A549 treated with dexamethasone at 1 μM for 4 hours (cell line): ENCODE data around the gene CAPNS1. TPM values are rescaled to one million over a fixed set of nuclear protein-coding genes. Genes with fewer than 3 reads are reported as not detected.

Source experiments
- total RNA-seq: library from RNA; stranded (reverse); fragments of 200-300 nt; extraction: Qiagen RNA extraction; gene quantifications from 5 replicates; pipeline ENCODE4 v1.2.3, GENCODE V29; 2022

CAPNS1 gene
- 1,596 to 2,458 TPM (median 2,269 TPM) in 5 replicates for total RNA-seq

DNA sequence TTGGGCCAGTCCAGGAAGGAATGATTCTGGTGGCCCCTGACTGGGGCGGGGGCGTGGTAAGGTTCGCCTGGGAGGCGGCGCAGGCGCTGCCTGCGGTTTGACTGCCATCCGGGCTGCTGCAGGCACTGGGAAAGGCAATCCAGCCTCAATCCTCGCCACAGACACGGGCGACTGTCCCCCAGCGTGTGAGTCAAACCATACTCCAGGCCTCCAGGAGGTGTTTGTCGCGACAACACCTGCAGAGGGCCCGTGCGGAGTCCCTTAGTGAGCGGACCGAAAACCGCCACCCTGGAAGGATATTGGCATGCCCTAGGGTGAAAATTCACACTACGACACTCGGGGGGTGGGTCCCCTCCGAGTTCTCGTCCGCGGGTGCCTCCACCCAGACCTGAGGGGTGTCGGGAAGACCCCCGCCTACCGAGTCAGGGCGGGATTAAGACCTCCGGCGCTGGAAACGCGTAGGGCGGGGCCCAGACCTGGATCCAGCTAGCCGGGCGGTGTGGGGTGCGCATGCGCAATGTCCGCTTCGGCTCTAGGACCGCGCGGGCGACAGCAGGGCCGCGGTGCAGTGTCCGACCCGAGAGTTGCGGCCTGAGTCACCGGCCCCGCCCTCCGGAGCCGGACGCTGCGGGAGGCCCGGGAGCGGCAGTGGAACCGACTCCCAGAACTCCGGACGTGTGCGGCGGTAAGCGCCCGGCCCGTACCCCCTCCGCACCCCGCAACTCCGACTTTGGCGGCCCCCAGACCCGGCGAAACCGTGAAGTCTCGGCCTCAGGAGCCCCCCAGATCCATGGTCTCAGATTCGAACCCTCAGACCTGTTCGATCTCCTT lies at the start of gene CAPNS1:
CAPNS1 (plus strand) TSS at position 594 of the 831 bp plus-strand sequence. CDS start 946 bp downstream, outside the sequence.

DNA sequence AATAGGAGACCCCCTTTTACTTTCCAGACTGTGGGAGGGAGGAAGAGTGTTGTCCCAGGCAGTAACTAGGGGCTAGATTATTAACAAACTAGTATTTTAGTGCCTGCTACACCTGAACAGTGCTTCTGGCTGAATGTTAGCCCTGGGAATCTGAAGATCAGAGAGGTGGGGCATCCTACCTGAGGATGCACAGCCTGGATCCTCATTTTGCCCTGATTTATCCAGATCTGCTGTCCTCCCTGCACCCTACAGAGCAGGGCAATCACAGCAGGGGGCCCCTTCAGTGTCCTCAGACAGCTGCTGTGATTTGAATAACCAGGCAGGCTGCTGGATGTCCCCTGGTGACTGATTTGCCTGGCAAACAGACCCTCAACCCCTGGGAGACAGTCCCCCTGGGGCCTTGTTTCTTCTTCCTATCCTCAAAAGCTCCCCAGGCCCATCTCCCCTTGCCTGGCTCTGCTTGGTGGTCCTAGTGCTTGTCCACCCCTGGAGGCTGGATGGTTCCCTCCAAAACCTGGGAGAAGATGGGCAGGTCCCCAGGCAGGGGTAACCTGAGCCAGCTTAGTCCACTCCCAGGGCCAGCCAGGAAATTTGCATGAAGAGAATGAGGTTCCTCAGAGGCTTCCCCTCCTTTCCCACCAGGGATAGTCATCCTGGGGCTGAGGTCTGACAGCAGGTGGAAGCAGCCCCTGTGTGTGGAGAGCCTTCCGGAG lies 29.2 kb upstream of the CAPNS1 start, which contains the start of gene OVOL3:
OVOL3 (plus strand) TSS at position 657 of the 713 bp plus-strand sequence. CDS start 60 bp downstream, outside the sequence.

DNA sequence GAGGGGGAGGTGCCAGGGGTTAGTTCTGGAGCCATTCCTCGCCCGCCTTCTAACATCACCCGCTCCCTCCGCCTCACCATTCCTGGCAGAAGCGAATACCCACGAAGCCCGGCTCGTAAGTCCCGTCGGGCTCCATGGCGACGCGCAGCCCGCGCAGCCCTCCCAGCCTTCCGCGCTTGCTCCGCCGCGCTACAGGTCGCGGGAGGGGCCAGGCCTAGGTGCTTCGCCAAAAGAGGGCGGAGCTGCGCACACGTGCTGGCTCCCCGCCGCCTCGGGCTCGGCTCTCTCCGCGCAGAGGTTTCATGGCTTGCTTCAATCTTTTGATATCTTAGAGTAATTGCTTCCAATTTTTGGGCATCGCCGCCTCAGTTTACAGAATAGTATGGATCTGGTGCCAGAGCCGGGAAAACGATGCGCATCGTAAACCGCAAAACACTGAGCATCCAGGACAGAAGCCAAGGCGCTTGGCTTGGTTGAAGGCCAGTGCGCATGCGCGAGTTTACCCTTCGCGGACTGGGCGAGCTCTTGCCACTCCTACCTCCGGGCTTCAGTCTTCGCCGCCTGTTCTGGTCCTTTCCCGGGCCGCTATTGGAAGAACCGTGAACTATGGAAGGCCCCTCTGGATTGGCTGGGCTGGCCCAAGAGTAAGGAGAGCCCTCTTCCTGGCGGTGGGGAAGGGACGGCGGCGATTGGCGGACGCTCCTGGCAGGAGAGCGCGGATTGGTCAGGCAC lies 25.0 kb upstream of the CAPNS1 start, which contains the start of gene POLR2I:
POLR2I (minus strand) TSS at position 155 of the 732 bp plus-strand sequence; CDS start at position 136, 19 bp downstream.

DNA sequence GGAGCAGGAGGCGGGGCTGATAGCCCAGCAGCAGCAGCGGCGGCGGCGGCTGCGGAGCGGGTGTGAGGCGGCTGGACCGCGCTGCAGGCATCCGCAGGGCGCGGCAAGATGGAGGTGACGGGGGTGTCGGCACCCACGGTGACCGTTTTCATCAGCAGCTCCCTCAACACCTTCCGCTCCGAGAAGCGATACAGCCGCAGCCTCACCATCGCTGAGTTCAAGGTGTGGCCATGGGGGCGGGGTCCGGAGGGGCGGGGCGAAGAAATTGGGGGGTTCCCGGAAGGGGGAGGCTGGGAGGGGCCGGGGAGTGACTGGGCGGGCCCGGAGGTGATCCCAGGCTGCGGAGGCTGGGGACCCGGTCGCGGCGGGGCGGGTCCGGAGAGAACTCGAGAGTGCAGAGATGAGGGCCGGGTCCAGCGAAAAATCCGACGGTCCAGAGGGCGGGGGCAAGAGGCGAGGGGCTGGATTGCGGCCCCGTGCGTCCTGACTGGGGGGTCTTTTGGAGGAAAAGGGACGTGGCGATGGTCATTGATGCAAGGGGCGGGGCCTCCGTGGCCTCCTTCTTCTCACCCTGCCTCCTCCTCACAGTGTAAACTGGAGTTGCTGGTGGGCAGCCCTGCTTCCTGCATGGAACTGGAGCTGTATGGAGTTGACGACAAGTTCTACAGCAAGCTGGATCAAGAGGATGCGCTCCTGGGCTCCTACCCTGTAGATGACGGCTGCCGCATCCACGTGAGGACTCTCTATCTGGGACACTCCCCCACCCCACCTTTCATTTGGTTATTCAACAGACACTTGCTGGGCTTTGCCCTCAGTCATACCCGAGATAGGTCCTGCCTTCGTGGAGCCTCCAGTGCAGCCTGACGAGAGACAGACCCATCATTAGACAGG lies 24.2 kb upstream of the CAPNS1 start, which contains the start of gene TBCB:
TBCB (plus strand) TSS at position 16 of the 891 bp plus-strand sequence; CDS start at position 109, 93 bp downstream.

DNA sequence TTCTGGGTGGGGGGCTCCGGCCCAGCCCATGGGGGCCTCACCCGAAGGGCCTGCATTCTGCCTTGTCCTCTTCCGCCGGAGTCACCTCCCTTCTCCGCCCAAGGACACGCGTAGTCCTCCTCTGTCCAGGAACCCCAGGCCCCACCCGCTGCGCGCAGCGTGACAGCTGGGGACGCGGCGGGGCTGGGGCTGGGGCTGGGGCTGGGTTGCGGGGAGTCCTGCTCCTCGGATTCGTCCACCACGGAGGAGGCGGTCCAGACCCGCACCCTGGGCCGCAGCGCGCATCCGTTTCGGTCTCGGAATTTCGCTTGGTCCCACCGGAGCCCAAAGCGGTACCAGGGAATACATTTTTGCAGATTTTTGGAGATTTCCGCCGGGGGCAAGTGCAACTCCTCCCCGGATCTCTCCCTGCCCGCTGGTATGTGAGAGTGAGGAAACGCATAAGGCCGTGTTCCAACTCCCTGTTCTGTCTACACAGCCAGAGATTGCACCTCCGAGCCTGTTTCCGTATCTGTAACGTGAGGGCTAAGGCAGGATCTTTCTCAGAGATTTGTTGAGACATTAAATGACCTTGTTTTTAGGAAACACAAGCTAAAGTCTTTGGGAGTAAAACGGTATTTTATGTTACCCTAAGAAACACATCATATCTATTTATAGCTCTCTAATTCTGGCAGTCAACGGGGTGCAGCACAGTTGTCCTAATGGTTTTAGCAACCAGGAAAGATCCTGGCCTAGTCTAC lies 12.7 kb downstream of the CAPNS1 start, which contains the start of gene COX7A1:
COX7A1 (minus strand) TSS at position 96 of the 740 bp plus-strand sequence; CDS start at position 56, 40 bp downstream.

Other genes with a start within 250 kb of the CAPNS1 start
- 3.5 to 6.3 TPM (median 5.9 TPM) in 5 replicates for gene NFKBID, start 239.5 kb upstream of the CAPNS1 start, total RNA-seq
- gene HCST, start 237.5 kb upstream of the CAPNS1 start, total RNA-seq = 0.15 to 0.47 TPM (median 0.32 TPM) in 4 of 5 replicates, not detected in the other
- gene TYROBP, start 231.8 kb upstream of the CAPNS1 start, total RNA-seq = not detected in 5 replicates
- 13.2 to 27.6 TPM (median 23.1 TPM) in 5 replicates for gene LRFN3, start 203.7 kb upstream of the CAPNS1 start, total RNA-seq
- 32.4 to 43.7 TPM (median 41.9 TPM) in 5 replicates for gene SDHAF1, start 144.9 kb upstream of the CAPNS1 start, total RNA-seq
- gene SYNE4, start 131.3 kb upstream of the CAPNS1 start, total RNA-seq = 0.15 to 0.36 TPM (median 0.28 TPM) in 5 replicates
- 20.0 to 26.5 TPM (median 22.8 TPM) in 5 replicates for gene ALKBH6, start 125.9 kb upstream of the CAPNS1 start, total RNA-seq
- gene CLIP3, start 107.2 kb upstream of the CAPNS1 start, total RNA-seq = 0.67 to 0.99 TPM (median 0.74 TPM) in 5 replicates
- 4.4 to 7.7 TPM (median 7.2 TPM) in 5 replicates for gene THAP8, start 85.8 kb upstream of the CAPNS1 start, total RNA-seq
- 15.4 to 27.5 TPM (median 26.2 TPM) in 5 replicates for gene WDR62, start 85.2 kb upstream of the CAPNS1 start, total RNA-seq
- gene OVOL3, start 28.9 kb upstream of the CAPNS1 start, total RNA-seq = 0.15 to 0.26 TPM (median 0.25 TPM) in 3 of 5 replicates, not detected in the others
- gene POLR2I, start 25.2 kb upstream of the CAPNS1 start, total RNA-seq = 239 to 270 TPM (median 250 TPM) in 5 replicates
- gene TBCB, start 24.6 kb upstream of the CAPNS1 start, total RNA-seq = 456 to 511 TPM (median 495 TPM) in 5 replicates
- gene COX7A1, start 12.4 kb downstream of the CAPNS1 start, total RNA-seq = not detected in 5 replicates
- gene ZNF565, start 74.6 kb downstream of the CAPNS1 start, total RNA-seq = 4.4 to 4.8 TPM (median 4.6 TPM) in 5 replicates
- 120 to 157 TPM (median 136 TPM) in 5 replicates for gene ZNF146, start 75.0 kb downstream of the CAPNS1 start, total RNA-seq
- 1.5 to 2.8 TPM (median 2.2 TPM) in 5 replicates for gene ZFP14, start 239.1 kb downstream of the CAPNS1 start, total RNA-seq